ENCODE data around the gene HES1.

Gene HES1

DNA sequence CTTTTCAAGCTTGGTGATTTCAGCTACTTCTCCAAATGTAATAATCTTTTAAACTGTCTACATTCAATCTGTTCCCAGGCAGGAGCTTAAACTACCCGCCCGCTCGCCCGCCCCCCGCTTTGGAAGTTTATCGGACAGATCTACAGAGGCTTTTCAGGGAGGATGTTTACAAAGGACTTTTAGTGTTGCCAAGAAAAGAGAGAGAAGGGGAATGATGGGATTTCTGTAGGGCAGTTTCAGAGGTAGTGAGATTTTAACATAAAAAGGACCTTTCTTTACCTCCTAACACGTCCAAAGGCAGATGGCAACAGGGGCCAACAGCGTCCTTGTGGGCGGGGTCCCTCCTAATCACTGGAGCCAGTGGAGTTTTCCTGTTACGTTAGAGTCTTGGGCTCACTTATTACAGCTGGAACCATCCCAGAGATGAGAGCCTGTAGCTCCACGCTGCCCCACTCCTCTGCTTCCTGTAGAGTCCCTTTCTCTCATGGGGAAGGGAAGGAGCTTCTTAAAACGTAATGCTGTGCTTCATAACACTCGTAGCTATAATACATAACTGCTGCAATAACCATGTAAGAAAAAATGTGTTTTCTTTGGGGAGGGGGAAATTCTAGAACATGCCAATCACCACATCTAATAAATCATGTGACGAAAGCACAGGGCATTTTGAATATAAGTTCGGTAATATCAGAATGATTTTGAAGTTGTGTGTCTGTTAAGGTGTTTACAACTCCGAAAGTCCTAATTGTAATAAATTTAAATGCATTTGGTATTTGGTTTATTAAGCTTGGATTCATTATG is 30.9 kb downstream of the HES1 start:
- H3K27ac ChIP-seq (ENCODE audit: low read depth, low read length), result no peak overlapping the region

GRCh38 chr3:194167480-194168282 is 31.7 kb downstream of the HES1 start:
- no peaks in the 10 kb centered on the region for H3K9me2 ChIP-seq (replicated peaks; ENCODE audit: insufficient read depth, low read length)
- H3K9me3 ChIP-seq (ENCODE audit: insufficient read depth, low read length), result no peaks in the 10 kb centered on the region
- no peaks in the 10 kb centered on the region for H3K27me3 ChIP-seq (ENCODE audit: low read length)
- TF ChIP-seq CTCF (IDR thresholded peaks at IDR 0.05; ENCODE audit: insufficient read depth, low read length, poor library complexity, severe bottlenecking) (no peak), EZH2phosphoT487 (conservative IDR thresholded peaks at IDR 0.05; ENCODE audit: low read length) (no peak)
- H3K79me2 ChIP-seq (ENCODE audit: insufficient read depth, low read length), result no peaks in the 10 kb centered on the region
- no peak overlapping the region for H3K9ac ChIP-seq (ENCODE audit: low read length)
- no peaks in the 10 kb centered on the region for H3K36me3 ChIP-seq (ENCODE audit: low read length)
- H3F3A ChIP-seq (ENCODE audit: insufficient read depth), result no peaks in the 10 kb centered on the region
- H3K27ac ChIP-seq (ENCODE audit: low read depth, low read length), result no peak overlapping the region
- no peaks in the 10 kb centered on the region for H4K20me1 ChIP-seq (ENCODE audit: low read depth, low read length)
- H3K4me2 ChIP-seq (ENCODE audit: low read depth, low read length, poor library complexity, severe bottlenecking), result no peak overlapping the region
- no peak overlapping the region for H3K4me3 ChIP-seq (ENCODE audit: insufficient read depth, low read length, poor library complexity, severe bottlenecking)
- no peak overlapping the region for H2AFZ ChIP-seq (ENCODE audit: low read depth, low read length, severe bottlenecking)

More for the DNA sequence above, 30.9 kb downstream of the HES1 start:
- Histone ChIP-seq H3K4me3 (ENCODE audit: insufficient read depth, low read length, poor library complexity, severe bottlenecking) (no peak overlapping the region), H3K79me2 (ENCODE audit: insufficient read depth, low read length) (no peaks in the 10 kb centered on the region), H2AFZ (ENCODE audit: low read depth, low read length, severe bottlenecking) (no peak overlapping the region), H3K9me2 (replicated peaks; ENCODE audit: insufficient read depth, low read length) (no peaks in the 10 kb centered on the region), H3K36me3 (ENCODE audit: low read length) (no peaks in the 10 kb centered on the region), H3K27me3 (ENCODE audit: low read length) (no peaks in the 10 kb centered on the region), H3F3A (ENCODE audit: insufficient read depth) (no peaks in the 10 kb centered on the region), H3K9me3 (ENCODE audit: insufficient read depth, low read length) (no peaks in the 10 kb centered on the region), H4K20me1 (ENCODE audit: low read depth, low read length) (no peaks in the 10 kb centered on the region), H3K4me2 (ENCODE audit: low read depth, low read length, poor library complexity, severe bottlenecking) (no peak overlapping the region), H3K9ac (ENCODE audit: low read length) (no peak overlapping the region)
- no peak for TF ChIP-seq CTCF (IDR thresholded peaks at IDR 0.05; ENCODE audit: insufficient read depth, low read length, poor library complexity, severe bottlenecking)
- no peak for TF ChIP-seq EZH2phosphoT487 (conservative IDR thresholded peaks at IDR 0.05; ENCODE audit: low read length)

DNA sequence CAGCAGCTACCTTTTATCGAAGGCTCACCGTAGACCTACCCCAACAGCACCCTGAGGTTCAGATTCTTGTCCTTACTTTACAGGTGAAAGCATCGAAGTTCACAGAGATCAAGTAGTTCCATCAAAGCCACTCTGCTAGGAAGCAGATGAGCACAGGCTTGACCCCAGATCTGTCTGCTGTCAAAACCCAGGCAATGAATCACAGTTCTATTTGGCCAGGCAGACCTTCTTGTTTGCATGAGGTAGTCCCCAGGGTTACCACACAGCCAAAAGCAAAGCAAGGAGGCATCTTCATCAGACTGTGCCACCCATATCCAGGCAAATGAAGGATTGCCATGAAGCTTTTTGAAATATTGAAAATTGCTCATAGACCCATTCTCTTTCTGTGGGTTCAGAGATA is 33.0 kb downstream of the HES1 start:
- Histone ChIP-seq H3K4me3 (ENCODE audit: insufficient read depth, low read length, poor library complexity, severe bottlenecking) (no peak overlapping the region), H3K9me2 (replicated peaks; ENCODE audit: insufficient read depth, low read length) (no peaks in the 10 kb centered on the region), H3K4me2 (ENCODE audit: low read depth, low read length, poor library complexity, severe bottlenecking) (no peak overlapping the region), H3F3A (ENCODE audit: insufficient read depth) (no peaks in the 10 kb centered on the region), H4K20me1 (ENCODE audit: low read depth, low read length) (no peaks in the 10 kb centered on the region), H2AFZ (ENCODE audit: low read depth, low read length, severe bottlenecking) (no peak overlapping the region), H3K27me3 (ENCODE audit: low read length) (no peaks in the 10 kb centered on the region), H3K9me3 (ENCODE audit: insufficient read depth, low read length) (no peaks in the 10 kb centered on the region), H3K79me2 (ENCODE audit: insufficient read depth, low read length) (no peaks in the 10 kb centered on the region), H3K27ac (ENCODE audit: low read depth, low read length) (no peak overlapping the region), H3K9ac (ENCODE audit: low read length) (no peak overlapping the region), H3K36me3 (ENCODE audit: low read length) (no peaks in the 10 kb centered on the region)
- TF ChIP-seq EZH2phosphoT487 (conservative IDR thresholded peaks at IDR 0.05; ENCODE audit: low read length) (no peak), CTCF (IDR thresholded peaks at IDR 0.05; ENCODE audit: insufficient read depth, low read length, poor library complexity, severe bottlenecking) (no peak)

Measured in SU-DHL-6 (cell line).